Astrocyte (in vitro differentiated cells and primary cell): ENCODE data around the gene TUBB4B.

Source experiments
- EZH2 ChIP-seq: IDR thresholded peaks from 2 replicates; pipeline ENCODE4 v1.6.1; 2012; ENCODE audit warnings: mild to moderate bottlenecking, low read length, inconsistent platforms; ENCODE audit not compliant: insufficient read depth
- TF ChIP-seq, protein P1 (sequence below): IDR thresholded peaks from 2 replicates; pipeline ENCODE4 v1.5.1; 2011; ENCODE audit warnings: low read depth, mild to moderate bottlenecking, inconsistent platforms, low read length, moderate library complexity; ENCODE audit not compliant: insufficient read depth

DNA sequence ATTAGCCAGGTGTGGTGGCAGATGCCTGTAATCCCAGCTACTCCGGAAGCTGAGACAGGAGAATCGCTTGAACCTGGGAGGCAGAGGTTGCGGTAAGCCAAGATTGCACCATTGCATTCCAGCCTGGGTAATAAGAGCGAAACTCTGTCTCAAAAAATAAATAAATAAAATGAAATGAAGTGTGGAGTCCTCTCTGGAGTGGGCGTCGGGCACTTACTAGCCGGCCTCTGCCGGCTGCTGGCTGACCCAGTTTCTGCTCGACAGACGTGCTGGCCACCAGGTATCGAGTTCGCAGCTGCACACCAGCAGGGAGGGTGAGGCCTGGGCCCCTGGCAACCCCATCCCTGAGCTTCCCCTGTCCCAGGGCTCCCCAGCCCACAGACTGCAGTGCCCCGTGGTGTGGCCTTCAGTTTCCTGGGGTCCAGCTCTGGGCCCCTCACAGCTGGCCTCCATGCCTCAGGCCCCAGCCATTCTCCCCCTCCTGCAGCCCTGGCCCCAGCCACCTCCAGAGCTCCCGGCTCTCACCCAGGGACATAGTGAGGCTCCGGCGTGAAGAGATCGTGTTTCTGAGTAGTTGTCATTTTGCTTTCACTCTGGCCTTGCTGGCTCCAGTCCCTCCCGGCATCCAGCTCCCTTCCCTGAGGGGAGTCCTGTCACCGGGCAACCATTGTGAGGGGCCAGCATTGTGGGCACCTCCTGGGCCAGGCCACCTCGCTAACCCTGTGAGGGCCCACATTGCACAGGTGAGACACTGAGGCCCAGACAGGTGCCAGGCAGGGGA is 6.2 kb downstream of the TUBB4B start:
- TF ChIP-seq, protein P1, sequence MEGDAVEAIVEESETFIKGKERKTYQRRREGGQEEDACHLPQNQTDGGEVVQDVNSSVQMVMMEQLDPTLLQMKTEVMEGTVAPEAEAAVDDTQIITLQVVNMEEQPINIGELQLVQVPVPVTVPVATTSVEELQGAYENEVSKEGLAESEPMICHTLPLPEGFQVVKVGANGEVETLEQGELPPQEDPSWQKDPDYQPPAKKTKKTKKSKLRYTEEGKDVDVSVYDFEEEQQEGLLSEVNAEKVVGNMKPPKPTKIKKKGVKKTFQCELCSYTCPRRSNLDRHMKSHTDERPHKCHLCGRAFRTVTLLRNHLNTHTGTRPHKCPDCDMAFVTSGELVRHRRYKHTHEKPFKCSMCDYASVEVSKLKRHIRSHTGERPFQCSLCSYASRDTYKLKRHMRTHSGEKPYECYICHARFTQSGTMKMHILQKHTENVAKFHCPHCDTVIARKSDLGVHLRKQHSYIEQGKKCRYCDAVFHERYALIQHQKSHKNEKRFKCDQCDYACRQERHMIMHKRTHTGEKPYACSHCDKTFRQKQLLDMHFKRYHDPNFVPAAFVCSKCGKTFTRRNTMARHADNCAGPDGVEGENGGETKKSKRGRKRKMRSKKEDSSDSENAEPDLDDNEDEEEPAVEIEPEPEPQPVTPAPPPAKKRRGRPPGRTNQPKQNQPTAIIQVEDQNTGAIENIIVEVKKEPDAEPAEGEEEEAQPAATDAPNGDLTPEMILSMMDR, result no peak
- TF ChIP-seq EZH2, result no peak
